ENCODE results near the gene KLHDC10. TPM values are rescaled to one million over a fixed set of nuclear protein-coding genes. Genes with fewer than 3 reads are reported as not detected.
"Not testable (repeated sequence)": the region's sequence is repeated elsewhere in the genome, so short reads cannot be mapped to it uniquely, and the experiment has no call there.

KLHDC10 gene
- total RNA-seq, 8 experiments from 2014 or later = 22.8 to 61.0 (median 40.5) TPM

- no peak overlapping the region for H3K27ac ChIP-seq
- H3K4me1 ChIP-seq (replicated peaks in 1 of 2) = no peaks in the 10 kb centered on the region
- 17 to 100% (median 60%) methylated on average over 1 of the region's 1 CpG; no CpG with 5 or more reads in 3 of the 10 experiments for WGBS, 10 experiments
- ATAC-seq (replicated peaks in 6 of 8) = no peak
- H3K4me3 ChIP-seq = no peak overlapping the region
- in situ Hi-C loops (cut with MboI; ENCODE audit: low pct_unique_long_range_greater_than_20kb in 2 of 9, low sequenced_read_pairs in 9 of 9, unreplicated experiment in 9 of 9) = loop anchor here in 5 of 9 experiments (25.0 kb wide), 2 partner anchors 700 to 775 kb away; no protein-coding TSS in a partner anchor
Observed at GRCh38 chr7:130062246-130062645, 8.1 kb upstream of the KLHDC10 start.

GRCh38 chr7:130063036-130063435 lies 7.3 kb upstream of the KLHDC10 start:
- Histone ChIP-seq H3K4me3 (no peak overlapping the region), H3K27ac (no peak overlapping the region), H3K4me1 (replicated peaks in 1 of 2) (no peaks in the 10 kb centered on the region)
- in situ Hi-C loops (cut with MboI; ENCODE audit: low pct_unique_long_range_greater_than_20kb in 2 of 9, low sequenced_read_pairs in 9 of 9, unreplicated experiment in 9 of 9) = loop anchor here in 5 of 9 experiments (25.0 kb wide), 2 partner anchors 699 to 774 kb away; no protein-coding TSS in a partner anchor
- ATAC-seq (replicated peaks in 6 of 8) = peak in 3 of 8 experiments; percentile 39 to 71 (median 53)
- 0 to 6% (median 0%) methylated on average over 1 to 2 of the region's 2 CpGs; no CpG with 5 or more reads in 4 of the 10 experiments for WGBS, 10 experiments

GRCh38 chr7:130064580-130064926 lies 5.8 kb upstream of the KLHDC10 start:
- H3K27ac ChIP-seq; H3K4me1 ChIP-seq (replicated peaks in 1 of 2); H3K4me3 ChIP-seq; ATAC-seq (replicated peaks in 6 of 8): not testable (repeated sequence)
- in situ Hi-C loops (cut with MboI; ENCODE audit: low pct_unique_long_range_greater_than_20kb in 2 of 9, low sequenced_read_pairs in 9 of 9, unreplicated experiment in 9 of 9) = loop anchor here in 5 of 9 experiments (25.0 kb wide), 2 partner anchors 698 to 773 kb away; no protein-coding TSS in a partner anchor
- 76 to 100% (median 93%) methylated on average over 3 of the region's 6 CpGs; no CpG with 5 or more reads in 7 of the 10 experiments for WGBS, 10 experiments

DNA sequence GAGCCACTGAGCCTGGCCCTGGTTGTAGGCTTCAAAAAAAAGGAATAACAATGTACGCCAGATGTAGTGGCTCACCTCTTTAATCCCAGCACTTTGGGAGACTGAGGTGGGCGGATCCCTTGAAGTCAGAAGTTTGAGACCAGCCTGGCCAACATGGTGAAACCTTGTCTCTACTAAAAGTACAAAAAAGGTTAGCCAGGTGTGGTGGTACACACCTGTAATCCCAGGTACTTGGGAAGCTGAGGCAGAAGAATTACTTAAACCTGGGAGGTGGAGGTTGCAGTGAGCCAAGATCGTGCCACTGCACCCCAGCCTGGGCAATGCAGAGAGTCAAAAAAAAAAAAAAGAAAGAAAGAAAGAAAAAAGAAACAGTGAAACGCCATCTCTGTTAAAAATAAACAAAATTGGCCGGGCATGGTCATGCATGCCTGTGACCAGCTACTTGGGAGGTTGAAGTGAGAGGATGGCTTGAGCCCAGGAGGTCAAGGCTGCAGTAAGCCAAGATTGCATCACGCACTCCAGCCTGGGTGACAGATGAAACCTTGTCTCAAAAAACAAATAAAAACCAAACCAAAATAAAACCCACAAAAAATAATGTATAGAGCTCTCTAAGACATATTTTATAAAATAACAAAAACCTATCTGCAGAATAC lies 4.7 kb upstream of the KLHDC10 start:
- 20 to 90% (median 80%) methylated on average over 3 to 6 of the region's 6 CpGs for WGBS, 10 experiments
- in situ Hi-C loops (cut with MboI; ENCODE audit: low pct_unique_long_range_greater_than_20kb in 2 of 9, low sequenced_read_pairs in 9 of 9, unreplicated experiment in 9 of 9) = loop anchor here in 5 of 9 experiments (25.0 kb wide), 2 partner anchors 697 to 772 kb away; no protein-coding TSS in a partner anchor
- Histone ChIP-seq H3K27ac (no peak overlapping the region), H3K4me3 (no peak overlapping the region), H3K4me1 (replicated peaks in 1 of 2) (peaks cover 0 to 5% of the 10 kb centered on the region in 2 donors)
- no peak for ATAC-seq (replicated peaks in 6 of 8)

DNA sequence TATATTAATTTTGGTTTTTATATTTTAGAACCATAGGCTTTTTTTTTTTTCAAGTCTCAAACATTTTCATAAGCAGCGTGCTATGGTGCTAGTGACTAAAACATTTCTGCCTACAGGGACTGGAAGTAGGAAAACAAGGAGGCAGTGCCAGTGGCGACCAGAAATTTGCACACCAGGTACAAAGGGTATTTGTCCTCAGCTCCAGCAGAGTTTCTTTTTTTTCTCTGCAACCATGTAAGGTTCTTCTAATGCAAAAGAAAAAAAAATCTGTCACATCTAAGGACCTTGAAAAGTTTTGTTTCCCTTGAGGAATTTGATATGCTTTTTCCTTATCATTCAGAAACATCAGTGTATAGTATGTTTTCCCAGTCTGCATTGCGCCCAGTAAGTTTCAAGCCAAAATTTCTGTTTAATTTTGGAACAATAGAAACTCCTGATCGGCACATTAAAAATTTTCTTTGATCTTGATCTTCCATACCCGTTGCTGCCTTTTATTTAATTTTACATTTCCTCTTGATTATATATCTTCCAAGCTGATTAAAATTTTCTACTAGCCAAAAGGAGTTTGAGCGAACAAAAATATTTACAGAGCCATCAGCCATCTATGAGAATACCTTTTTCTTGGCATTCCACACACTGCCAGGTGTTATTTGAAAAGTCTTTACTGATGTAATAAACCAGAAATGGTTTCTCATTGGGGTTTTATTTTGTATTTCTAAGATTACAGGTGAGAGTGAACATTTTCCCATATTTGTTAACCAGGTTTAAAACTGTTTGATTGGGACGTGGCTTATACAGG lies 956 bp upstream of the KLHDC10 start:
- ATAC-seq (replicated peaks in 6 of 8) = no peak
- Histone ChIP-seq H3K4me3 (peak overlapping the region; percentile 48 to 83 (median 80)), H3K4me1 (replicated peaks in 1 of 2) (peaks cover 0 to 11% of the 10 kb centered on the region in 2 donors), H3K27ac (peak overlapping the region; percentile 63 to 67)
- WGBS, 10 experiments = 56 to 90% (median 69%) methylated on average over 2 to 7 of the region's 7 CpGs
- in situ Hi-C loops (cut with MboI; ENCODE audit: low pct_unique_long_range_greater_than_20kb in 2 of 9, low sequenced_read_pairs in 9 of 9, unreplicated experiment in 9 of 9) = loop anchor here in 5 of 9 experiments (25.0 kb wide), 2 partner anchors 693 to 768 kb away; no protein-coding TSS in a partner anchor

DNA sequence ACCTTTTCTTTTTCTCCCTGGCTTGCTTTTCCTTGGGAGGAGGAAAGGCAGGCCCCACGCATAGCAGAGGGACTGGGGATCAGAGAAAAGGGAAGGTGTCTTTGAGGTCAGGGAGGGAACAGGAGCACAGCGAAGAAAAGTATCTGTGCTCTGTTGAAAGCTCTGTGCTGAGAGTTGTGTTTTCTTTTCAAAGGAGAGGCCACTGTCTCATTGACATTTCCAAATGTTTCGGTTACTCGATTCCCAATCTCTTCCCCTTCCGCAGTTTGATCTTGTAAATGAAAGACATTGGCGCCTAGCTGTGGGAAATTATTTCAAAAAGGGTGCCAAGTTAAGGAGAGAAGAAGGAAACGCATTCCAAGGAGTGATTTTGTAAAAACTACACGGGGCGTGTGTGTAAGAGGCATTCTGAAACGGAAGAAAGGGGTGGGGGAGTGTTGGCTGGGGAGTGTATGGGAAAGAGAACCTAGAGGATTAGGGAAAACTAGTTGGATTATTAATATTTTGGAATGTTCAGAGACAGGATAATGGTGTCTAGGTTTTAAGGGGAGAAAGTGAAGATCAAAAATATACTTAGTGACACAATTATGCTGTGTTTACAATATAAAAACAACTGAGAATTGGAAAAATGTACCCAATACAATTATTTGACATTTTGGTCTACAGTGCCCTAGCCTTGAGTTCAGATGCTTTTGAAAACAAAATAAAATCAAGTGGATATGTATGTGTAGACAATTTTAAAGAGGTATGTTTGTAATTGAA lies 708 bp downstream of the KLHDC10 start:
- Histone ChIP-seq H3K4me1 (replicated peaks in 1 of 2) (peaks cover 5 to 11% of the 10 kb centered on the region in 2 donors), H3K4me3 (peak overlapping the region; percentile 73 to 83 (median 80)), H3K27ac (peak overlapping the region; percentile 88 to 95)
- 0 to 5% (median 1%) methylated on average over 2 to 7 of the region's 10 CpGs; no CpG with 5 or more reads in 2 of the 10 experiments for WGBS, 10 experiments
- peak; percentile 14 to 36 (median 20) for ATAC-seq (replicated peaks in 6 of 8)
- in situ Hi-C loops (cut with MboI; ENCODE audit: low pct_unique_long_range_greater_than_20kb in 2 of 9, low sequenced_read_pairs in 9 of 9, unreplicated experiment in 9 of 9) = loop anchor here in 5 of 9 experiments (25.0 kb wide), 2 partner anchors 691 to 766 kb away; no protein-coding TSS in a partner anchor

- in situ Hi-C loops (cut with MboI; ENCODE audit: low pct_unique_long_range_greater_than_20kb in 2 of 9, low sequenced_read_pairs in 9 of 9, unreplicated experiment in 9 of 9) = loop anchor here in 5 of 9 experiments (25.0 kb wide), 2 partner anchors 690 to 765 kb away; no protein-coding TSS in a partner anchor
- ATAC-seq (replicated peaks in 6 of 8) = peak; percentile 11 to 44 (median 24)
- no peak overlapping the region for H3K27ac ChIP-seq
- H3K4me1 ChIP-seq (replicated peaks in 1 of 2) = peaks cover 5 to 11% of the 10 kb centered on the region in 2 donors
- WGBS, 10 experiments = 0 to 17% (median 4%) methylated on average over 1 to 11 of the region's 11 CpGs
- H3K4me3 ChIP-seq = peak overlapping the region; percentile 73 to 83 (median 80)
Observed at GRCh38 chr7:130071701-130072622, 1.6 kb downstream of the KLHDC10 start.

GRCh38 chr7:130079846-130080394 lies 9.6 kb downstream of the KLHDC10 start:
- Histone ChIP-seq H3K4me1 (replicated peaks in 1 of 2) (peaks cover 0 to under 1% of the 10 kb centered on the region in 2 donors), H3K27ac (no peak overlapping the region), H3K4me3 (no peak overlapping the region)
- in situ Hi-C loops (cut with MboI; ENCODE audit: low pct_unique_long_range_greater_than_20kb in 2 of 9, low sequenced_read_pairs in 9 of 9, unreplicated experiment in 9 of 9) = loop anchor here in 2 of 9 experiments (25.0 kb wide), 2 partner anchors 432 to 682 kb away; no protein-coding TSS in a partner anchor
- 100% methylated on average over 1 of the region's 3 CpGs; no CpG with 5 or more reads in 8 of the 10 experiments for WGBS, 10 experiments
- no peak for ATAC-seq (replicated peaks in 6 of 8)

DNA sequence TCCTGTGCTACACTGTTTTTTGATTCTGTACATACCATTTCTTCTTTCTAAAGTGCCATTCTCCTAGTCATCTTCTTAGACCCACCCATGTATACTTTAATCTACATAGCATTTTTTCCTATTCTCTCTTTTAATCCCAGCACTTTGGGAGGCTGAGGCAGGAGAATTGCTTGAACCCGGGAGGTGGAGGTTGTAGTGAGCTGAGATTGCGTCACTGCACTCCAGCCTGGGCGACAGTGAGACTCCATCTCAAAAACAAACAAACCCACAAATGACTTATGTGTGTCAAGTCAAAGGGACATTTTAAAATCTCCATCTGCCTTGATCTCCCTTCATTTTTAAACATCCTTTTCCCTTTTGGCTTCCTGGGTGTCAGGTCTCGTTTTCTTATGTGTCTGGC lies 13.2 kb downstream of the KLHDC10 start:
- in situ Hi-C loops (cut with MboI; ENCODE audit: low pct_unique_long_range_greater_than_20kb in 2 of 9, low sequenced_read_pairs in 9 of 9, unreplicated experiment in 9 of 9) = loop anchor here in 2 of 9 experiments (25.0 kb wide), 2 partner anchors 429 to 679 kb away; no protein-coding TSS in a partner anchor
- not testable (repeated sequence) for H3K4me1 ChIP-seq (replicated peaks in 1 of 2); H3K4me3 ChIP-seq; ATAC-seq (replicated peaks in 6 of 8); H3K27ac ChIP-seq
- WGBS, 10 experiments = 86 to 100% (median 100%) methylated on average over 1 to 4 of the region's 4 CpGs; no CpG with 5 or more reads in 1 of the 10 experiments

- no peak overlapping the region for H3K4me3 ChIP-seq
- H3K4me1 ChIP-seq (replicated peaks in 1 of 2) = no peaks in the 10 kb centered on the region
- H3K27ac ChIP-seq = no peak overlapping the region
- in situ Hi-C loops (cut with MboI; ENCODE audit: low pct_unique_long_range_greater_than_20kb in 2 of 9, low sequenced_read_pairs in 9 of 9, unreplicated experiment in 9 of 9) = loop anchor here in 2 of 9 experiments (25.0 kb wide), 2 partner anchors 428 to 678 kb away; no protein-coding TSS in a partner anchor
- 80 to 94% (median 89%) methylated on average over 1 to 7 of the region's 11 CpGs; no CpG with 5 or more reads in 1 of the 10 experiments for WGBS, 10 experiments
- no peak for ATAC-seq (replicated peaks in 6 of 8)
Observed at GRCh38 chr7:130084037-130084875, 13.9 kb downstream of the KLHDC10 start.
